GM19463 (cell line): ENCODE measurements around the gene GIPC3.
"Not testable (repeated sequence)": the region's sequence is repeated elsewhere in the genome, so short reads cannot be mapped to it uniquely, and the experiment has no call there.

Experiments used
- ATAC-seq: cut with Tn5 transposase; IDR thresholded peaks from one replicate; pipeline ENCODE4 v1.9.1; 2021; ENCODE audit warnings: mild to moderate bottlenecking, moderate library complexity; ENCODE audit not compliant: unreplicated experiment

Gene GIPC3

GRCh38 chr19:3615524-3616135 lies 30.4 kb downstream of the GIPC3 start:
- ATAC-seq: no peak

- ATAC-seq: no peak
Observed at GRCh38 chr19:3617463-3617862, 32.2 kb downstream of the GIPC3 start.

GRCh38 chr19:3618144-3618810 lies 33.0 kb downstream of the GIPC3 start:
- ATAC-seq: no peak

GRCh38 chr19:3618811-3619630 lies 33.7 kb downstream of the GIPC3 start:
- no peak for ATAC-seq

- no peak for ATAC-seq
Observed at GRCh38 chr19:3619631-3620012, 34.3 kb downstream of the GIPC3 start.

GRCh38 chr19:3620145-3620816 lies 35.0 kb downstream of the GIPC3 start:
- ATAC-seq: no peak

- no peak for ATAC-seq
Observed at GRCh38 chr19:3620817-3621547, 35.7 kb downstream of the GIPC3 start.

- no peak for ATAC-seq
Observed at GRCh38 chr19:3621689-3622088, 36.4 kb downstream of the GIPC3 start.

- ATAC-seq: no peak
Observed at GRCh38 chr19:3622224-3622623, 36.9 kb downstream of the GIPC3 start.

- no peak for ATAC-seq
Observed at GRCh38 chr19:3623716-3624115, 38.4 kb downstream of the GIPC3 start.

- ATAC-seq: no peak
Observed at GRCh38 chr19:3625996-3626472, 40.8 kb downstream of the GIPC3 start.

GRCh38 chr19:3626473-3627350 lies 41.4 kb downstream of the GIPC3 start, which contains the start of gene CACTIN:
TSS of gene CACTIN (minus strand) at chr19:3626790. CDS start at chr19:3626762, 28 bp downstream.
- ATAC-seq: peak; percentile 90

GRCh38 chr19:3627351-3627723 lies 42.1 kb downstream of the GIPC3 start:
- ATAC-seq: no peak

GRCh38 chr19:3628766-3629165 lies 43.5 kb downstream of the GIPC3 start:
- ATAC-seq: not testable (repeated sequence)

- no peak for ATAC-seq
Observed at GRCh38 chr19:3631053-3631861, 46.0 kb downstream of the GIPC3 start.

- ATAC-seq: no peak
Observed at GRCh38 chr19:3632098-3632497, 46.8 kb downstream of the GIPC3 start.

- ATAC-seq: no peak
Observed at GRCh38 chr19:3632739-3633558, 47.7 kb downstream of the GIPC3 start.

GRCh38 chr19:3633559-3633988 lies 48.3 kb downstream of the GIPC3 start:
- no peak for ATAC-seq
